Heart left ventricle (tissue), 16 donors: ENCODE results near the gene PHF2. TPM values are rescaled to one million over a fixed set of nuclear protein-coding genes. Genes with fewer than 3 reads are reported as not detected.
A peak's percentile ranks its signal among the peaks of the same experiment; 100 is the strongest.

Experiments
- ATAC-seq, 4 donors: fragments of 200-7000 bp; cut with Tn5 transposase; one replicate each; pipeline ENCODE4 v1.9.1; 2020 to 2022; ENCODE audit warnings: moderate library complexity in 4 of 4, mild to moderate bottlenecking in 3 of 4, moderate number of reproducible peaks in 1 of 4
- DNase-seq, 5 donors: peaks; one replicate each; pipeline ENCODE4 v3.0.0-alpha.2; 2020
- H3K27ac ChIP-seq, 12 donors: fragments of 200-600 bp; sonication (generic) in 4 of 12; one replicate each; pipeline versions ENCODE4 v1.5.0 to v1.8.0; 2016 to 2022; ENCODE audit warnings: mild to moderate bottlenecking in 2 of 12
- H3K27me3 ChIP-seq, 9 donors: fragments of 200-600 bp; sonication (generic) in 2 of 9; one replicate each; pipeline versions ENCODE4 v1.5.1 to v1.8.0; 2016 to 2022; ENCODE audit warnings: mild to moderate bottlenecking in 3 of 9
- H3K36me3 ChIP-seq, 9 donors: fragments of 200-600 bp; sonication (generic) in 2 of 9; one replicate each; pipeline versions ENCODE4 v1.5.0 to v1.8.0; 2018 to 2022; ENCODE audit warnings: mild to moderate bottlenecking in 2 of 9
- H3K4me1 ChIP-seq, 12 donors: fragments of 200-600 bp; sonication (generic) in 4 of 12; one replicate each; pipeline versions ENCODE4 v1.5.0 to v1.8.0; 2016 to 2022; ENCODE audit warnings: mild to moderate bottlenecking in 3 of 12
- H3K4me3 ChIP-seq, 12 donors: fragments of 200-600 bp; sonication (generic) in 4 of 12; one replicate each; pipeline versions ENCODE4 v1.5.0 to v1.8.0; 2017 to 2022; ENCODE audit warnings: mild to moderate bottlenecking in 9 of 12, moderate library complexity in 4 of 12
- H3K9me3 ChIP-seq, 12 donors: fragments of 200-600 bp; sonication (generic) in 4 of 12; one replicate each; pipeline versions ENCODE4 v1.5.0 to v1.8.0; 2016 to 2022; ENCODE audit warnings: mild to moderate bottlenecking in 1 of 12
- CTCF ChIP-seq, 12 donors: fragments of 200-600 bp; sonication (generic) in 4 of 12; IDR thresholded peaks; one replicate each; pipeline versions ENCODE4 v1.5.0 to v1.8.0; 2018 to 2022; ENCODE audit warnings: antibody characterized with exemption in 12 of 12, mild to moderate bottlenecking in 5 of 12
- POLR2A ChIP-seq, 2 donors: fragments of 450-650 bp; IDR thresholded peaks; one replicate each; pipeline ENCODE4 v1.6.1; 2017; ENCODE audit warnings: antibody characterized with exemption in 2 of 2, mild to moderate bottlenecking in 2 of 2, moderate library complexity in 2 of 2
- WGBS, 4 donors: extraction: QIAGEN DNeasy Blood & Tissue Kit in 2 of 4; methylation state at CpG; one replicate each; pipeline versions ENCODE4 v1.1.5 to v1.1.7; 2013 to 2018; 5-methylcytosine and 5-hydroxymethylcytosine counted together
- intact Hi-C, 10 donors: fragments of 100-400 bp; cut with DNase I; formaldehyde crosslinking; loops; one replicate each; pipeline versions ENCODE4 v1.11.1 to v1.14.2; 2022
- polyA plus RNA-seq, 2 donors: library from polyadenylated mRNA; stranded (reverse); fragments of 200-250 nt; gene quantifications; one replicate each; pipeline ENCODE4 v1.2.3, GENCODE V29; 2013
- total RNA-seq, 9 donors: library from RNA; depleted of rRNA in 2 of 9; stranded (reverse); fragments of >200 nt in 2 of 9; fragmentation: NEBNext Ultra II Directional in 3 of 9; extraction: Animal tissue kit (Norgen Biotek cat#: 25700) in 3 of 9; gene quantifications; one replicate each; pipeline versions ENCODE4 v1.1.0 to v1.2.4, GENCODE V29; 2016 to 2023
- donor health status: ischemic (EF 13 %, LVEDD 7.1; RV severe dilation, severe dysfunction).
- donor health status: healthy with polysubstance abuse.
- donor health status: DM: no; HTN: yes; CAD: no.
- donor health status: DM: no; HTN: no; CAD: no.
- donor health status: ischemic (EF 25% LVEDD 6.9; RV normal size, moderate dysfunction).
- donor health status: ischemic (EF 25% LVEDD 5.7; RV mildly dilated, moderate dysfunction).
- donor health status: healthy.
- donor health status: DM: yes; HTN: yes; CAD: no.
- donor health status: ischemic (EF 35%, LVEDD 5.7; RV mildly dilated, moderate dysfunction).
- donor health status: nonischemic (EF 11% LVEDD 7.7; RV severe dilation, severe dysfunction).
- donor health status: DM: yes; HTN: yes; CAD: no.
- donor health status: PGD.
- donor health status: ischemic (EF 29% LVEDD 5.4; RV normal size, mild dysfunction).
- donor health status: nonischemic (EF 23%, LVEDD 6.1; RV moderate dilation, normal function).

PHF2 gene
- total and polyA plus RNA-seq, 11 donors = 18.8 to 37.2 (median 22.1) TPM

- DNase-seq (no peak), ATAC-seq (no peak)
- Histone ChIP-seq H3K27me3 (no peaks in the 10 kb centered on the region), H3K4me3 (peak overlapping the region in 2 of 12 donors; percentile 79 to 87), H3K4me1 (peaks cover 0 to 75% (median 62%) of the 10 kb centered on the region in 12 donors), H3K36me3 (no peaks in the 10 kb centered on the region), H3K9me3 (no peaks in the 10 kb centered on the region), H3K27ac (peak overlapping the region in 5 of 12 donors; percentile 85 to 96 (median 92))
- TF ChIP-seq CTCF (IDR thresholded peaks at IDR 0.05) (no peak), POLR2A (IDR thresholded peaks at IDR 0.05) (no peak)
- WGBS, 4 donors = 71 to 81% (median 77%) methylated on average over 5 of the region's 5 CpGs
- intact Hi-C loops = loop anchor here in 1 of 10 donors (10.0 kb wide), 1 partner anchor 134 kb away; no protein-coding TSS in a partner anchor
These were observed 2.5 kb downstream of the PHF2 start for GRCh38 chr9:93578844-93579243.

- Histone ChIP-seq H3K4me3 (no peak overlapping the region), H3K27me3 (no peaks in the 10 kb centered on the region), H3K27ac (peak overlapping the region in 9 of 12 donors; percentile 4 to 96 (median 50)), H3K36me3 (no peaks in the 10 kb centered on the region), H3K4me1 (peaks cover 0 to 69% (median 56%) of the 10 kb centered on the region in 12 donors), H3K9me3 (peaks cover 0 to 10% (median 0%) of the 10 kb centered on the region in 12 donors)
- DNase-seq (no peak), ATAC-seq (peak; percentile 24 to 47 (median 28))
- TF ChIP-seq CTCF (IDR thresholded peaks at IDR 0.05) (no peak), POLR2A (IDR thresholded peaks at IDR 0.05) (no peak)
- intact Hi-C loops = loop anchor here in 2 of 10 donors (5.0 to 10.0 kb wide), 2 partner anchors 128 to 135 kb away; partner anchors contain the start of genes FAM120A (in 1 of the 2) and FAM120AOS (in 1 of the 2)
- WGBS, 4 donors = 67 to 84% (median 79%) methylated on average over 18 to 20 of the region's 20 CpGs
These were observed 3.5 kb downstream of the PHF2 start for GRCh38 chr9:93579711-93580516.

- Histone ChIP-seq H3K27me3 (no peaks in the 10 kb centered on the region), H3K4me3 (no peak overlapping the region), H3K27ac (peak overlapping the region in 9 of 12 donors; percentile 19 to 92 (median 50)), H3K4me1 (peaks cover 0 to 69% (median 50%) of the 10 kb centered on the region in 12 donors), H3K9me3 (peaks cover 0 to 11% (median 0%) of the 10 kb centered on the region in 12 donors), H3K36me3 (no peaks in the 10 kb centered on the region)
- DNase-seq (no peak), ATAC-seq (peak in 1 of 4 donors; percentile 13)
- TF ChIP-seq CTCF (IDR thresholded peaks at IDR 0.05) (no peak), POLR2A (IDR thresholded peaks at IDR 0.05) (no peak)
- WGBS, 4 donors = 51 to 61% (median 58%) methylated on average over 10 of the region's 10 CpGs
- intact Hi-C loops = loop anchor here in 1 of 10 donors (5.0 kb wide), 1 partner anchor 129 kb away; the partner anchor contains the start of genes FAM120A and FAM120AOS
These were observed 4.4 kb downstream of the PHF2 start for GRCh38 chr9:93580654-93581380.
